Mesenchymal stem cell (in vitro differentiated cells and primary cell): ENCODE data around the gene HYCC1.
"Not testable (repeated sequence)": the region's sequence is repeated elsewhere in the genome, so short reads cannot be mapped to it uniquely, and the experiment has no call there.

Source experiments
- DNase-seq: peaks from one replicate; pipeline ENCODE4 v3.0.0-alpha.2; 2013
- H2AFZ ChIP-seq: one replicate; pipeline ENCODE4 v1.6.1; 2013; ENCODE audit warnings: low read depth, mild to moderate bottlenecking, control low read depth, inconsistent platforms, low read length, moderate library complexity
- H2AK5ac ChIP-seq: 2 replicates; pipeline ENCODE4 v1.6.1; 2013; ENCODE audit warnings: low read length, moderate library complexity, mild to moderate bottlenecking, inconsistent platforms; ENCODE audit not compliant: severe bottlenecking
- H2BK120ac ChIP-seq: one replicate; pipeline ENCODE4 v1.6.1; 2013; ENCODE audit warnings: low read depth, mild to moderate bottlenecking, inconsistent platforms, low read length, moderate library complexity
- H2BK12ac ChIP-seq, 2 experiments: one replicate each; pipeline ENCODE4 v1.6.1; 2013; ENCODE audit warnings: inconsistent platforms in 2 of 2, low read length in 2 of 2, mild to moderate bottlenecking in 2 of 2, moderate library complexity in 2 of 2, control low read depth in 1 of 2
- H2BK15ac ChIP-seq: one replicate; pipeline ENCODE4 v1.6.1; 2013; ENCODE audit warnings: mild to moderate bottlenecking, low read depth, inconsistent platforms; ENCODE audit not compliant: poor library complexity, severe bottlenecking
- H2BK5ac ChIP-seq: 2 replicates; pipeline ENCODE4 v1.6.1; 2013; ENCODE audit warnings: low read depth, mild to moderate bottlenecking, low read length, control low read depth, inconsistent platforms; ENCODE audit not compliant: poor library complexity, severe bottlenecking
- H3K14ac ChIP-seq, 2 experiments: one replicate each; pipeline ENCODE4 v1.6.1; 2013; ENCODE audit warnings: inconsistent platforms in 2 of 2, low read length in 2 of 2, control low read depth in 1 of 2, mild to moderate bottlenecking in 1 of 2, moderate library complexity in 1 of 2
- H3K18ac ChIP-seq, 2 experiments: one replicate each; pipeline ENCODE4 v1.6.1; 2013; ENCODE audit warnings: inconsistent platforms in 2 of 2, low read length in 2 of 2, control low read depth in 1 of 2, low read depth in 1 of 2, mild to moderate bottlenecking in 1 of 2
- H3K23ac ChIP-seq, 2 experiments: one replicate each; pipeline ENCODE4 v1.6.1; 2013; ENCODE audit warnings: inconsistent platforms in 2 of 2, low read length in 2 of 2, mild to moderate bottlenecking in 2 of 2, moderate library complexity in 2 of 2, control low read depth in 1 of 2
- H3K27ac ChIP-seq: 2 replicates; pipeline ENCODE4 v1.5.1; 2013; ENCODE audit warnings: mild to moderate bottlenecking, moderate library complexity, low read length, control low read depth, inconsistent platforms; ENCODE audit not compliant: poor library complexity, severe bottlenecking
- H3K27me3 ChIP-seq, 2 experiments: 2 replicates each; pipeline versions ENCODE4 v1.6.1 to v1.7.0; 2013; ENCODE audit warnings: low read length in 2 of 2, mild to moderate bottlenecking in 2 of 2, moderate library complexity in 2 of 2, control low read depth in 1 of 2, inconsistent platforms in 1 of 2; ENCODE audit not compliant: control insufficient read depth in 1 of 2, insufficient read depth in 1 of 2
- H3K36me3 ChIP-seq, 2 experiments: 2 replicates each; pipeline versions ENCODE4 v1.6.1 to v1.7.0; 2013; ENCODE audit warnings: low read length in 2 of 2, control low read depth in 1 of 2, inconsistent platforms in 1 of 2, low read depth in 1 of 2, mild to moderate bottlenecking in 1 of 2; ENCODE audit not compliant: insufficient read depth in 2 of 2, control insufficient read depth in 1 of 2
- H3K4ac ChIP-seq, 2 experiments: one replicate each; pipeline ENCODE4 v1.6.1; 2013; ENCODE audit warnings: inconsistent platforms in 2 of 2, low read length in 2 of 2, mild to moderate bottlenecking in 2 of 2, moderate library complexity in 2 of 2, control low read depth in 1 of 2, low read depth in 1 of 2
- H3K4me1 ChIP-seq: 2 replicates; pipeline ENCODE4 v1.6.1; 2013; ENCODE audit warnings: low read depth, low read length, control low read depth; ENCODE audit not compliant: control insufficient read depth, insufficient read depth
- H3K4me2 ChIP-seq: 2 replicates; pipeline ENCODE4 v1.6.1; 2013; ENCODE audit warnings: low read length, mild to moderate bottlenecking, inconsistent platforms; ENCODE audit not compliant: poor library complexity, severe bottlenecking
- H3K4me3 ChIP-seq, 2 experiments: 2 replicates each; pipeline versions ENCODE4 v1.5.1 to v1.7.0; 2013; ENCODE audit warnings: low read length in 2 of 2, mild to moderate bottlenecking in 2 of 2, control low read depth in 1 of 2, low read depth in 1 of 2; ENCODE audit not compliant: insufficient read depth in 1 of 2
- H3K79me1 ChIP-seq: replicated peaks from 2 replicates; pipeline ENCODE4 v1.6.1; 2013; ENCODE audit warnings: mild to moderate bottlenecking, control low read depth, low read length, inconsistent platforms; ENCODE audit not compliant: poor library complexity, severe bottlenecking
- H3K9ac ChIP-seq: 2 replicates; pipeline ENCODE4 v1.7.0; 2013; ENCODE audit warnings: mild to moderate bottlenecking, low read length, moderate library complexity
- H3K9me3 ChIP-seq: 2 replicates; pipeline ENCODE4 v1.7.0; 2013; ENCODE audit warnings: mild to moderate bottlenecking, low read length; ENCODE audit not compliant: control insufficient read depth
- H4K8ac ChIP-seq: one replicate; pipeline ENCODE4 v1.6.1; 2013; ENCODE audit warnings: inconsistent platforms, mild to moderate bottlenecking, low read length, moderate library complexity
- H4K91ac ChIP-seq: one replicate; pipeline ENCODE4 v1.6.1; 2013; ENCODE audit warnings: mild to moderate bottlenecking, low read length, inconsistent platforms
- WGBS: methylation state at CpG from one replicate; pipeline ENCODE4 v1.1.7; 2013; ENCODE audit warnings: mixed read lengths; 5-methylcytosine and 5-hydroxymethylcytosine counted together

The HYCC1 gene

GRCh38 chr7:23055582-23056178 lies 41.8 kb upstream of the HYCC1 start:
- H2BK5ac ChIP-seq = no peak overlapping the region
- no peaks in the 10 kb centered on the region for H3K9me3 ChIP-seq
- no peak overlapping the region for H3K4me2 ChIP-seq
- H4K8ac ChIP-seq = no peak overlapping the region
- H4K91ac ChIP-seq = no peak overlapping the region
- H2BK15ac ChIP-seq = no peak overlapping the region
- no peak overlapping the region for H3K27ac ChIP-seq
- no peak overlapping the region for H2BK12ac ChIP-seq
- WGBS = 0% methylated on average over 1 of the region's 2 CpGs
- H3K18ac ChIP-seq = no peak overlapping the region
- no peak overlapping the region for H2AFZ ChIP-seq
- no peak overlapping the region for H3K14ac ChIP-seq
- H3K4me3 ChIP-seq = no peak overlapping the region
- no peak overlapping the region for H3K23ac ChIP-seq
- no peaks in the 10 kb centered on the region for H3K4me1 ChIP-seq
- no peaks in the 10 kb centered on the region for H3K27me3 ChIP-seq
- DNase-seq = peak; percentile 71
- no peaks in the 10 kb centered on the region for H3K79me1 ChIP-seq
- H3K4ac ChIP-seq = no peak overlapping the region
- no peak overlapping the region for H3K9ac ChIP-seq
- H2AK5ac ChIP-seq = no peak overlapping the region
- H2BK120ac ChIP-seq = no peak overlapping the region
- H3K36me3 ChIP-seq = no peaks in the 10 kb centered on the region

- H3K9me3 ChIP-seq, H2BK5ac ChIP-seq, H2BK120ac ChIP-seq, H3K14ac ChIP-seq, H3K36me3 ChIP-seq, H3K9ac ChIP-seq, DNase-seq, H3K4me3 ChIP-seq, H3K23ac ChIP-seq, H3K4ac ChIP-seq, H3K18ac ChIP-seq, H3K27me3 ChIP-seq, H3K79me1 ChIP-seq, H4K8ac ChIP-seq, H3K4me2 ChIP-seq, H2AK5ac ChIP-seq, H3K27ac ChIP-seq, H2AFZ ChIP-seq, H2BK12ac ChIP-seq, H3K4me1 ChIP-seq, H4K91ac ChIP-seq: not testable (repeated sequence)
- peak overlapping the region; percentile 16 for H2BK15ac ChIP-seq
- WGBS = 61% methylated on average over 2 of the region's 3 CpGs
Observed at GRCh38 chr7:23051124-23051485, 37.2 kb upstream of the HYCC1 start.

- H3K9me3 ChIP-seq, H2BK5ac ChIP-seq, H2BK15ac ChIP-seq, H3K36me3 ChIP-seq, H3K4me3 ChIP-seq, H2BK120ac ChIP-seq, H2AK5ac ChIP-seq, H4K8ac ChIP-seq, H4K91ac ChIP-seq, H3K4me2 ChIP-seq, H3K27ac ChIP-seq, H3K18ac ChIP-seq, H3K27me3 ChIP-seq, H3K4ac ChIP-seq, H3K4me1 ChIP-seq, H2BK12ac ChIP-seq, H3K14ac ChIP-seq, H3K79me1 ChIP-seq, H2AFZ ChIP-seq, DNase-seq, H3K23ac ChIP-seq, H3K9ac ChIP-seq: not testable (repeated sequence)
- WGBS = 95% methylated on average over 16 of the region's 29 CpGs
Observed at GRCh38 chr7:23046336-23046735, 32.4 kb upstream of the HYCC1 start.

- not testable (repeated sequence) for H3K4me1 ChIP-seq, H3K27me3 ChIP-seq, H3K4me2 ChIP-seq, DNase-seq, H2BK15ac ChIP-seq, H3K18ac ChIP-seq, H3K4me3 ChIP-seq, H3K9ac ChIP-seq, H3K14ac ChIP-seq, H2AFZ ChIP-seq, H3K79me1 ChIP-seq, H2AK5ac ChIP-seq, H2BK120ac ChIP-seq, H3K36me3 ChIP-seq, H2BK12ac ChIP-seq, H4K8ac ChIP-seq, H3K9me3 ChIP-seq, H3K4ac ChIP-seq, H4K91ac ChIP-seq, H3K27ac ChIP-seq, H2BK5ac ChIP-seq, H3K23ac ChIP-seq
- WGBS = 100% methylated on average over 2 of the region's 6 CpGs
Observed at GRCh38 chr7:23045086-23045485, 31.2 kb upstream of the HYCC1 start.
